ENCODE results near the gene RAB11FIP5. TPM values are rescaled to one million over a fixed set of nuclear protein-coding genes. Genes with fewer than 3 reads are reported as not detected.
"Not testable (repeated sequence)": the region's sequence is repeated elsewhere in the genome, so short reads cannot be mapped to it uniquely, and the experiment has no call there.

RAB11FIP5 gene
- total RNA-seq, 1 donor from 2014 or later = 3.5 TPM

GRCh38 chr2:73067043-73067442 is 45.7 kb downstream of the RAB11FIP5 start:
- no peak for ATAC-seq (ENCODE audit: low read depth)
- no peak for TF ChIP-seq CTCF (IDR thresholded peaks at IDR 0.05)
- Mint-ChIP-seq H3K4me1 (peaks cover 14% of the 10 kb centered on the region), H3K27ac (no peak overlapping the region), H3K36me3 (ENCODE audit: low read depth) (peaks cover 5% of the 10 kb centered on the region), H3K27me3 (no peaks in the 10 kb centered on the region), H3K9me3 (no peaks in the 10 kb centered on the region), H3K4me3 (no peak overlapping the region)
- intact Hi-C loops (cut with micrococcal nuclease) = no loop called here
- CTCF ChIA-PET = no interaction called here
- DNase-seq = no peak
- POLR2A ChIA-PET = no interaction called here

- H3K27ac Mint-ChIP-seq; ATAC-seq (ENCODE audit: low read depth); H3K27me3 Mint-ChIP-seq; H3K9me3 Mint-ChIP-seq; H3K4me3 Mint-ChIP-seq; H3K36me3 Mint-ChIP-seq (ENCODE audit: low read depth); POLR2A ChIA-PET; DNase-seq; H3K4me1 Mint-ChIP-seq; intact Hi-C loops (cut with micrococcal nuclease): not testable (repeated sequence)
- CTCF ChIA-PET = interaction anchor here (0.6 kb wide), 1 partner anchor 316 kb away, joined by 3 read pairs; no protein-coding TSS in a partner anchor
Observed at GRCh38 chr2:73065070-73065469, 47.7 kb downstream of the RAB11FIP5 start.

- ATAC-seq (ENCODE audit: low read depth) = no peak
- CTCF ChIA-PET = interaction anchor here (0.6 kb wide), 1 partner anchor 317 kb away, joined by 3 read pairs; no protein-coding TSS in a partner anchor
- intact Hi-C loops (cut with micrococcal nuclease) = no loop called here
Observed at GRCh38 chr2:73063909-73064875, 48.6 kb downstream of the RAB11FIP5 start.

GRCh38 chr2:73063472-73063871 is 49.3 kb downstream of the RAB11FIP5 start:
- H3K27ac Mint-ChIP-seq = no peak overlapping the region
- H3K4me3 Mint-ChIP-seq = no peak overlapping the region
- no peaks in the 10 kb centered on the region for H3K27me3 Mint-ChIP-seq
- H3K36me3 Mint-ChIP-seq (ENCODE audit: low read depth) = peaks cover 2% of the 10 kb centered on the region
- no peak for TF ChIP-seq CTCF (IDR thresholded peaks at IDR 0.05)
- intact Hi-C loops (cut with micrococcal nuclease) = no loop called here
- DNase-seq (no peak), ATAC-seq (ENCODE audit: low read depth) (no peak)
- H3K4me1 Mint-ChIP-seq = no peaks in the 10 kb centered on the region
- CTCF ChIA-PET = no interaction called here
- no peaks in the 10 kb centered on the region for H3K9me3 Mint-ChIP-seq
- POLR2A ChIA-PET = no interaction called here

More at GRCh38 chr2:73063909-73064875, 48.6 kb downstream of the RAB11FIP5 start:
- no peak overlapping the region for H3K27ac Mint-ChIP-seq
- no peak for TF ChIP-seq CTCF (IDR thresholded peaks at IDR 0.05)
- H3K36me3 Mint-ChIP-seq (ENCODE audit: low read depth) = peaks cover 2% of the 10 kb centered on the region
- POLR2A ChIA-PET = no interaction called here
- H3K27me3 Mint-ChIP-seq = no peaks in the 10 kb centered on the region
- no peak for DNase-seq
- H3K4me1 Mint-ChIP-seq = peaks cover 1% of the 10 kb centered on the region
- H3K9me3 Mint-ChIP-seq = no peaks in the 10 kb centered on the region
- H3K4me3 Mint-ChIP-seq = no peak overlapping the region

- POLR2A ChIA-PET = no interaction called here
- intact Hi-C loops (cut with micrococcal nuclease) = no loop called here
- H3K27me3 Mint-ChIP-seq = no peaks in the 10 kb centered on the region
- ATAC-seq (ENCODE audit: low read depth) = no peak
- TF ChIP-seq CTCF (IDR thresholded peaks at IDR 0.05) = no peak
- DNase-seq = no peak
- peaks cover 7% of the 10 kb centered on the region for H3K9me3 Mint-ChIP-seq
- H3K27ac Mint-ChIP-seq = no peak overlapping the region
- H3K36me3 Mint-ChIP-seq (ENCODE audit: low read depth) = peaks cover 17% of the 10 kb centered on the region
- no peak overlapping the region for H3K4me3 Mint-ChIP-seq
- CTCF ChIA-PET = no interaction called here
- H3K4me1 Mint-ChIP-seq = no peaks in the 10 kb centered on the region
Observed at GRCh38 chr2:73059106-73059505, 53.6 kb downstream of the RAB11FIP5 start.
